Gastroesophageal sphincter (tissue), 4 donors: ENCODE results near the gene RNF123. TPM values are rescaled to one million over a fixed set of nuclear protein-coding genes. Genes with fewer than 3 reads are reported as not detected.
A peak's percentile ranks its signal among the peaks of the same experiment; 100 is the strongest.

Experiments
- ATAC-seq: fragments of 150-250 bp; one replicate; pipeline ENCODE4 v1.9.1; 2016; ENCODE audit warnings: mild to moderate bottlenecking, moderate library complexity
- H3K27ac ChIP-seq, 4 donors: fragments of 200-600 bp; sonication (generic) in 3 of 4; 1 replicate in 3 of 4; 2 replicates in 1 of 4; pipeline ENCODE4 v1.5.1; 2016 to 2019
- H3K27me3 ChIP-seq: fragments of 200-600 bp; sonication (generic); one replicate; pipeline ENCODE4 v1.5.1; 2019
- H3K36me3 ChIP-seq, 2 donors: fragments of 200-600 bp; sonication (generic); one replicate each; pipeline ENCODE4 v1.5.1; 2019; ENCODE audit warnings: control low read depth in 1 of 2
- H3K4me1 ChIP-seq, 3 donors: fragments of 200-600 bp; sonication (generic); 1 replicate in 2 of 3; 2 replicates in 1 of 3; pipeline ENCODE4 v1.5.1; 2016 to 2019; ENCODE audit warnings: control low read depth in 2 of 3
- H3K4me3 ChIP-seq, 2 donors: fragments of 200-600 bp; sonication (generic); one replicate each; pipeline ENCODE4 v1.5.1; 2019; ENCODE audit warnings: mild to moderate bottlenecking in 1 of 2, moderate library complexity in 1 of 2
- H3K9me3 ChIP-seq, 3 donors: fragments of 200-600 bp; sonication (generic); one replicate each; pipeline ENCODE4 v1.5.1; 2017 to 2019; ENCODE audit warnings: control low read depth in 2 of 3
- CTCF ChIP-seq, 4 experiments: fragments of 200-600 bp in 2 of 4; fragments of 450-650 bp in 2 of 4; sonication (generic) in 1 of 4; IDR thresholded peaks; one replicate each; pipeline ENCODE4 v1.5.1; 2017 to 2019; ENCODE audit warnings: antibody characterized with exemption in 4 of 4, mild to moderate bottlenecking in 2 of 4, moderate library complexity in 2 of 4
- EP300 ChIP-seq: sonication (generic); formaldehyde crosslinking; IDR thresholded peaks from one replicate; pipeline ENCODE4 v1.6.1; 2017; ENCODE audit warnings: antibody characterized with exemption, mild to moderate bottlenecking
- POLR2A ChIP-seq, 2 donors: fragments of 450-650 bp; IDR thresholded peaks; one replicate each; pipeline ENCODE4 v1.6.1; 2017; ENCODE audit warnings: antibody characterized with exemption in 2 of 2, mild to moderate bottlenecking in 2 of 2, moderate library complexity in 1 of 2
- POLR2AphosphoS5 ChIP-seq: sonication (generic); formaldehyde crosslinking; IDR thresholded peaks from one replicate; pipeline ENCODE4 v1.6.1; 2017; ENCODE audit warnings: antibody characterized with exemption
- WGBS, 2 donors: methylation state at CpG; one replicate each; pipeline ENCODE4 v1.1.5; 2018; ENCODE audit warnings: low coverage in 1 of 2; 5-methylcytosine and 5-hydroxymethylcytosine counted together
- total RNA-seq, 4 donors: library from RNA; depleted of rRNA; stranded (reverse); fragments of >200 nt; gene quantifications; one replicate each; pipeline ENCODE4 v1.1.0, GENCODE V29; 2016

RNF123 gene
- total RNA-seq, 4 donors from 2014 or later = 18.5 to 31.2 (median 21.8) TPM

- peak overlapping the region; percentile 80 to 99 (median 90) for H3K27ac ChIP-seq
- peak overlapping the region; percentile 76 to 99 for H3K4me3 ChIP-seq
- H3K36me3 ChIP-seq = peaks cover 0 to 55% of the 10 kb centered on the region in 2 donors
- no peak for ATAC-seq
- H3K4me1 ChIP-seq = peaks cover 0 to 61% (median 23%) of the 10 kb centered on the region in 3 donors
- TF ChIP-seq EP300 = no peak
- no peak for TF ChIP-seq CTCF (IDR thresholded peaks at IDR 0.05)
- TF ChIP-seq POLR2A (IDR thresholded peaks at IDR 0.05) = no peak
- TF ChIP-seq POLR2AphosphoS5 = no peak
- 0% methylated on average over 2 of the region's 20 CpGs; no CpG with 5 or more reads in 1 of the 2 donors for WGBS, 2 donors
- H3K9me3 ChIP-seq = no peaks in the 10 kb centered on the region
- no peaks in the 10 kb centered on the region for H3K27me3 ChIP-seq
These were observed 33.9 kb downstream of the RNF123 start for GRCh38 chr3:49723296-49723627.

DNA sequence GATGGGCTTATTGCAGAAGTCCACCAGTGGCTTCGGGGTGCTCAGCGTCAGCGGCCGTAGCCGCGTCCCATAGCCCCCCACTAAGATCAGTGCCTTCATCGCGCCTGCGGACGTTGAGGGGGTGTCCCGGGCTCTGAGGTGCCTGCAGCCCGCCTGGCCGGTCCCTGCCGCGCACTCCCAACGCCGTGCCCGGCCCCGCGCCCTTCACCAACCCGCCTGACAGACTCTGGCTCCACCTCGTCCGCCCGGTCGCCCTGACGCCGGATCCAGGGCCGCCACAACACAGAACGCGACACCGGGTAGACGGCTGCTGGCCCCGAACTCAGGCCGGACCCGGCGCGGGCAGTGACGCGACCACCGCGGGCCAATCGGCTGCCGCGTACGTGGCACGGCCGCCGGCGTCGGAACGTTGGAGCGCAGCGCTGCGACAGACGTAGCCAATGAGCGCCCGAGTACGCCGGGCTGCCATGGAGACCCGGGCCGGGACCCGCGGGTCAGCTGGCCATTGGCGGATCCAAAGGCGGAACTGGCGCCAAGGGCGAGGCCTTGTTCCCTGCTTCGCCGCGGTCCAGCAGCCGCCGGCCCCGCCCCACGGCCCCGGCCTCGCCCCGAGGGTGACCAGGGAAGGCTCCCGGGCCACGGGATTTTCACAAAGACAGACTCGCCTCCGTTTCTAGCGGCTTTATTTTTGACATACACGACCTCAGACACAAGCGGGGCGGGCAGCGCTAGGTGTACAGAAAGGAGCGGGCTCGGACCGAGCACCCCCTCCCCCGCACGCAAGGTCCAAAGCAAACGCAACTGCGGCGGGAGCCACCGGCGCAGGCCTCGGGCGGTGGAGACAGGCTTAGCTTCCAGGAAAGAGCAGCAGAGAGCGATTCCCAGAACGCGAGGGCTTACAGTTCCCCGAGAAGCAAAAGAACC lies 34.5 kb downstream of the RNF123 start, which contains the start of gene GMPPB:
Gene GMPPB (minus strand): TSS at position 324 of the 924 bp plus-strand sequence. CDS start 225 bp downstream, at position 99.
- Histone ChIP-seq H3K27ac (peak within 1 kb of the TSS; percentile 80 to 99 (median 90)), H3K4me1 (peaks cover 0 to 55% (median 18%) of the 10 kb centered on the region in 3 donors), H3K27me3 (no peaks in the 10 kb centered on the region), H3K4me3 (peak within 1 kb of the TSS; percentile 76 to 99), H3K36me3 (peaks cover 0 to 61% of the 10 kb centered on the region in 2 donors), H3K9me3 (no peaks in the 10 kb centered on the region)
- 0% methylated on average over 1 of the region's 102 CpGs; no CpG with 5 or more reads in 1 of the 2 donors for WGBS, 2 donors
- peak; percentile 94 for ATAC-seq
- TF ChIP-seq CTCF (IDR thresholded peaks at IDR 0.05) = no peak
- peak; percentile 76 to 89 for TF ChIP-seq POLR2A (IDR thresholded peaks at IDR 0.05)
- peak; percentile 91 for TF ChIP-seq POLR2AphosphoS5
- no peak for TF ChIP-seq EP300

- peak overlapping the region; percentile 15 to 99 (median 90) for H3K27ac ChIP-seq
- 11% methylated on average over 3 of the region's 6 CpGs; no CpG with 5 or more reads in 1 of the 2 donors for whole genome bisulfite sequencing, 2 donors
- H3K9me3 ChIP-seq = no peaks in the 10 kb centered on the region
- peaks cover 0 to 48% (median 15%) of the 10 kb centered on the region in 3 donors for H3K4me1 ChIP-seq
- H3K4me3 ChIP-seq = peak overlapping the region; percentile 22 to 99
- peaks cover 0 to 67% of the 10 kb centered on the region in 2 donors for H3K36me3 ChIP-seq
- TF ChIP-seq EP300 (no peak), CTCF (IDR thresholded peaks at IDR 0.05) (no peak), POLR2A (IDR thresholded peaks at IDR 0.05) (no peak), POLR2AphosphoS5 (no peak)
- H3K27me3 ChIP-seq = no peaks in the 10 kb centered on the region
- no peak for ATAC-seq
These were observed 35.2 kb downstream of the RNF123 start for GRCh38 chr3:49724586-49724985.

GRCh38 chr3:49725906-49726681 lies 36.7 kb downstream of the RNF123 start:
- no peaks in the 10 kb centered on the region for H3K27me3 ChIP-seq
- 86 to 94% methylated on average over 2 to 7 of the region's 11 CpGs for WGBS, 2 donors
- peaks cover 0 to 37% (median 15%) of the 10 kb centered on the region in 3 donors for H3K4me1 ChIP-seq
- H3K9me3 ChIP-seq = no peaks in the 10 kb centered on the region
- no peak for ATAC-seq
- H3K36me3 ChIP-seq = peaks cover 0 to 76% of the 10 kb centered on the region in 2 donors
- H3K27ac ChIP-seq = peak overlapping the region in 1 of 4 donors; percentile 11
- no peak overlapping the region for H3K4me3 ChIP-seq
- TF ChIP-seq EP300 (no peak), POLR2A (IDR thresholded peaks at IDR 0.05) (no peak), CTCF (IDR thresholded peaks at IDR 0.05) (no peak), POLR2AphosphoS5 (no peak)
